Measurements from ENCODE around the gene LAMA5. TPM values are rescaled to one million over a fixed set of nuclear protein-coding genes. Genes with fewer than 3 reads are reported as not detected.

The LAMA5 gene
- total RNA-seq, 1 experiment from 2014 or later, result 321 TPM

- H3K4me3 ChIP-seq (replicated peaks in 1 of 2; ENCODE audit: low read depth in 1 of 2, low read length in 2 of 2), result no peak overlapping the region
- H3K9me2 ChIP-seq (ENCODE audit: insufficient read depth), result no peaks in the 10 kb centered on the region
- ChIA-PET RAD21 (ENCODE audit: low non-redundant PET in 1 of 2, low total read pairs in 2 of 2, uncharacterized antibody in 2 of 2, unreplicated experiment in 2 of 2) (no interaction called here), CTCF (no interaction called here), POLR2A (no interaction called here)
- no peaks in the 10 kb centered on the region for H4K20me1 ChIP-seq (ENCODE audit: insufficient read depth)
- H3K27ac ChIP-seq (ENCODE audit: low read depth, low read length), result no peak overlapping the region
- no peak overlapping the region for H3K9ac ChIP-seq (ENCODE audit: low read length)
- no peaks in the 10 kb centered on the region for H3K9me3 ChIP-seq (ENCODE audit: control insufficient read depth in 1 of 2, insufficient read depth in 1 of 2, low read depth in 1 of 2, low read length in 2 of 2)
- ATAC-seq, result no peak
- H3K36me3 ChIP-seq (ENCODE audit: control insufficient read depth in 1 of 2, insufficient read depth in 2 of 2, low read length in 2 of 2), result peaks cover 22 to 33% of the 10 kb centered on the region in 2 experiments; a peak in 3 of 4 replicates
- BruUV-seq (replicated peaks), result TSS peak; percentile 55
- H3K4me1 ChIP-seq (ENCODE audit: control insufficient read depth in 1 of 2, insufficient read depth in 2 of 2, low read length in 2 of 2), result no peaks in the 10 kb centered on the region
- H3K79me2 ChIP-seq (ENCODE audit: insufficient read depth, low read length), result no peaks in the 10 kb centered on the region
- DNase-seq (ENCODE audit: low read depth, low spot score), result no peak
- no peaks in the 10 kb centered on the region for H3K27me3 ChIP-seq (ENCODE audit: insufficient read depth, low read length)
- TF ChIP-seq MAX (IDR thresholded peaks at IDR 0.05) (no peak), SIN3A (IDR thresholded peaks at IDR 0.05; ENCODE audit: low read depth) (no peak), SRF (IDR thresholded peaks at IDR 0.05; ENCODE audit: low read depth) (no peak), EZH2phosphoT487 (IDR thresholded peaks at IDR 0.05; ENCODE audit: borderline replicate concordance) (no peak), TCF7L2 (IDR thresholded peaks at IDR 0.05; ENCODE audit: borderline replicate concordance, extremely low read depth, insufficient read depth, insufficient read length) (no peak), CBX3 (IDR thresholded peaks at IDR 0.05; ENCODE audit: low read depth) (no peak), SP1 (IDR thresholded peaks at IDR 0.05; ENCODE audit: low read depth) (no peak), RAD21 (IDR thresholded peaks at IDR 0.05; ENCODE audit: low read depth) (no peak), ELF1 (IDR thresholded peaks at IDR 0.05; ENCODE audit: borderline replicate concordance, low read depth) (no peak), CEBPB (IDR thresholded peaks at IDR 0.05; ENCODE audit: low read depth) (no peak), ZNF274 (IDR thresholded peaks at IDR 0.05; ENCODE audit: low read depth, low read length) (no peak), ZFX (IDR thresholded peaks at IDR 0.05) (no peak), JUND (IDR thresholded peaks at IDR 0.05) (no peak), EZH2 (IDR thresholded peaks at IDR 0.05) (no peak), YY1 (IDR thresholded peaks at IDR 0.05; ENCODE audit: extremely low read depth, insufficient replicate concordance, low read depth, low read length) (no peak), ZBTB33 (IDR thresholded peaks at IDR 0.05; ENCODE audit: extremely low read depth, insufficient replicate concordance, low read length) (no peak)
- TF ChIP-seq, protein P1, sequence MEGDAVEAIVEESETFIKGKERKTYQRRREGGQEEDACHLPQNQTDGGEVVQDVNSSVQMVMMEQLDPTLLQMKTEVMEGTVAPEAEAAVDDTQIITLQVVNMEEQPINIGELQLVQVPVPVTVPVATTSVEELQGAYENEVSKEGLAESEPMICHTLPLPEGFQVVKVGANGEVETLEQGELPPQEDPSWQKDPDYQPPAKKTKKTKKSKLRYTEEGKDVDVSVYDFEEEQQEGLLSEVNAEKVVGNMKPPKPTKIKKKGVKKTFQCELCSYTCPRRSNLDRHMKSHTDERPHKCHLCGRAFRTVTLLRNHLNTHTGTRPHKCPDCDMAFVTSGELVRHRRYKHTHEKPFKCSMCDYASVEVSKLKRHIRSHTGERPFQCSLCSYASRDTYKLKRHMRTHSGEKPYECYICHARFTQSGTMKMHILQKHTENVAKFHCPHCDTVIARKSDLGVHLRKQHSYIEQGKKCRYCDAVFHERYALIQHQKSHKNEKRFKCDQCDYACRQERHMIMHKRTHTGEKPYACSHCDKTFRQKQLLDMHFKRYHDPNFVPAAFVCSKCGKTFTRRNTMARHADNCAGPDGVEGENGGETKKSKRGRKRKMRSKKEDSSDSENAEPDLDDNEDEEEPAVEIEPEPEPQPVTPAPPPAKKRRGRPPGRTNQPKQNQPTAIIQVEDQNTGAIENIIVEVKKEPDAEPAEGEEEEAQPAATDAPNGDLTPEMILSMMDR (IDR thresholded peaks at IDR 0.05 in 2 of 3, conservative IDR thresholded peaks at IDR 0.05 in 1 of 3; ENCODE audit: borderline replicate concordance in 1 of 3, insufficient read depth in 1 of 3, low read depth in 2 of 3, low read length in 2 of 3), result no peak
- TF ChIP-seq, protein P2, sequence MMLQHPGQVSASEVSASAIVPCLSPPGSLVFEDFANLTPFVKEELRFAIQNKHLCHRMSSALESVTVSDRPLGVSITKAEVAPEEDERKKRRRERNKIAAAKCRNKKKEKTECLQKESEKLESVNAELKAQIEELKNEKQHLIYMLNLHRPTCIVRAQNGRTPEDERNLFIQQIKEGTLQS (IDR thresholded peaks at IDR 0.05), result no peak
- intact Hi-C loops (cut with micrococcal nuclease), result no loop called here
- H3K4me2 ChIP-seq (ENCODE audit: low read length), result no peak overlapping the region
- H2AFZ ChIP-seq (ENCODE audit: low read depth, low read length, poor library complexity, severe bottlenecking), result no peak overlapping the region
These were observed 33.9 kb downstream of the LAMA5 start for GRCh38 chr20:62332989-62333819.
